ENCODE results near the gene ZBTB46. TPM values are rescaled to one million over a fixed set of nuclear protein-coding genes. Genes with fewer than 3 reads are reported as not detected.

The ZBTB46 gene
- total RNA-seq, 1 donor from 2014 or later = 52.2 TPM

DNA sequence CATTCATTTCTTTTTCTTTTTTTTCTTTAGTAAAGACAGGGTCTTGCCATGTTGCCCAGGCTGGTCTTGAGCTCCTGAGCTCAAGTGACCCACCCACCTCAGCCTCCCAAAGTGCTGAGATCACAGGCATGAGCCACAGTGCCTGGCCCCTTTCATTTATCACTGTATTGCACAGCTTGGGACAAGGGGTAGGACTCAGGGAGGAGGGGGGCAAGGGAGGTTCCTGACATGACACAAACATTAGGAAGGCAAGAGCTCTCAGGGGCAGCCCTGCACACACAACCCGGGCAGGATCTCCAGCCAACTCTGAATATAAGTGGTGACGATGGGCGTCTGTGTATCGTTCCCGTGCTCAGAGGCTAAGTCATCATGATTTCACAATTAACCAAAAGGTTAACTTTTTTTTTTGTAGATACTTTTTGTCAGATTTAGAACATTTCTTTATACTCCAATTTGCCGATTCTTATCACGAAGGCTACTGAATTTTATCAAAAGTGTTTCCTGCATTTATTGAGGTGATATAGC lies 71.6 kb downstream of the ZBTB46 start:
- Histone ChIP-seq H3K9ac (ENCODE audit: low read depth in 1 of 3, low read length in 3 of 3) (no peak overlapping the region), H3K36me3 (ENCODE audit: control insufficient read depth in 3 of 3, insufficient read depth in 3 of 3, low read length in 3 of 3) (peaks cover 0 to 5% (median 3%) of the 10 kb centered on the region in 3 donors), H3K27ac (ENCODE audit: low read depth, low read length) (no peak overlapping the region), H3K27me3 (ENCODE audit: control insufficient read depth in 3 of 3, insufficient read depth in 3 of 3, low read length in 3 of 3) (no peaks in the 10 kb centered on the region), H3K4me3 (ENCODE audit: low read length in 3 of 3) (no peak overlapping the region), H3K9me3 (ENCODE audit: control insufficient read depth in 3 of 3, low read length in 3 of 3) (no peaks in the 10 kb centered on the region), H3K4me1 (ENCODE audit: control insufficient read depth in 3 of 3, insufficient read depth in 3 of 3, low read length in 3 of 3) (no peaks in the 10 kb centered on the region)

DNA sequence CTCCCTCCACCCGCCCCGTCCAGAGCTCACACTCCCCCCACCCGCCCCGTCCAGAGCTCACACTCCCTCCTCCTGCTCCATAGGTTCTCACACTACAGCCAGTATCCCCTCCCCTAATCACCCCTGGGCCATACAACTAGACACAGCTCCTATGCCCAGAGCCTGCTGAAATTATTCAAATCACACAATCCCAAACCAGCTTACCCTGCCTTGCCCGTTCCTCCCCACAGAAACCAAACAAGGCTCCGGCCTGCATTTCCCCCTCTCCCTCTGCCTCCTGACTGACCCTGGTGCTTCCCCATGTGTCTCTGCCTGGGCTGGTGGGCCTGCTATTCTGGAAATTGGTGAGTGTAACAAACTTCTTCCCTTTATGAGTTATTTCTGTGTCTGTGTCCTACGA lies 72.9 kb downstream of the ZBTB46 start:
- H3K4me3 ChIP-seq (ENCODE audit: low read length in 3 of 3) = no peak overlapping the region
- no peak overlapping the region for H3K9ac ChIP-seq (ENCODE audit: low read depth in 1 of 3, low read length in 3 of 3)
- no peaks in the 10 kb centered on the region for H3K4me1 ChIP-seq (ENCODE audit: control insufficient read depth in 3 of 3, insufficient read depth in 3 of 3, low read length in 3 of 3)
- no peak overlapping the region for H3K27ac ChIP-seq (ENCODE audit: low read depth, low read length)
- H3K36me3 ChIP-seq (ENCODE audit: control insufficient read depth in 3 of 3, insufficient read depth in 3 of 3, low read length in 3 of 3) = peaks cover 0 to 2% (median 0%) of the 10 kb centered on the region in 3 donors
- no peaks in the 10 kb centered on the region for H3K27me3 ChIP-seq (ENCODE audit: control insufficient read depth in 3 of 3, insufficient read depth in 3 of 3, low read length in 3 of 3)
- no peaks in the 10 kb centered on the region for H3K9me3 ChIP-seq (ENCODE audit: control insufficient read depth in 3 of 3, low read length in 3 of 3)

DNA sequence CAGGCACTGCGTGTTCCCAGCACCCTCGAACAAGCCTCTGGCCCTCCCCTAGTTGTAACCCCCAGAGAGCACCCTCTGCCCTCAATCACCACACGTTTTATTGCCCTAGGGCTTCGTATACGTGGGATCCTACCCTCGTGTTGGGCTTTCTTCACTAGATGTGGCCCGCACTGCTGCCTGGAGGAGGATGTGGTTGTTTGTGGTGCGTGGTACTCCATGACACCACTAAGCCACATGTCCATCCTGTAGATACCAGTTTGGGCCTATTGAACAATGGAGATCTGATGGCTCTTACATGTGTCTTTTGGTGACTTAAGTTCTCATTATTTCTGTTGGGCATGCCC lies 74.4 kb downstream of the ZBTB46 start:
- no peak overlapping the region for H3K27ac ChIP-seq (ENCODE audit: low read depth, low read length)
- H3K4me1 ChIP-seq (ENCODE audit: control insufficient read depth in 3 of 3, insufficient read depth in 3 of 3, low read length in 3 of 3) = no peaks in the 10 kb centered on the region
- no peak overlapping the region for H3K9ac ChIP-seq (ENCODE audit: low read depth in 1 of 3, low read length in 3 of 3)
- peaks cover 0 to 2% (median 0%) of the 10 kb centered on the region in 3 donors for H3K36me3 ChIP-seq (ENCODE audit: control insufficient read depth in 3 of 3, insufficient read depth in 3 of 3, low read length in 3 of 3)
- H3K27me3 ChIP-seq (ENCODE audit: control insufficient read depth in 3 of 3, insufficient read depth in 3 of 3, low read length in 3 of 3) = no peaks in the 10 kb centered on the region
- no peak overlapping the region for H3K4me3 ChIP-seq (ENCODE audit: low read length in 3 of 3)
- H3K9me3 ChIP-seq (ENCODE audit: control insufficient read depth in 3 of 3, low read length in 3 of 3) = no peaks in the 10 kb centered on the region

DNA sequence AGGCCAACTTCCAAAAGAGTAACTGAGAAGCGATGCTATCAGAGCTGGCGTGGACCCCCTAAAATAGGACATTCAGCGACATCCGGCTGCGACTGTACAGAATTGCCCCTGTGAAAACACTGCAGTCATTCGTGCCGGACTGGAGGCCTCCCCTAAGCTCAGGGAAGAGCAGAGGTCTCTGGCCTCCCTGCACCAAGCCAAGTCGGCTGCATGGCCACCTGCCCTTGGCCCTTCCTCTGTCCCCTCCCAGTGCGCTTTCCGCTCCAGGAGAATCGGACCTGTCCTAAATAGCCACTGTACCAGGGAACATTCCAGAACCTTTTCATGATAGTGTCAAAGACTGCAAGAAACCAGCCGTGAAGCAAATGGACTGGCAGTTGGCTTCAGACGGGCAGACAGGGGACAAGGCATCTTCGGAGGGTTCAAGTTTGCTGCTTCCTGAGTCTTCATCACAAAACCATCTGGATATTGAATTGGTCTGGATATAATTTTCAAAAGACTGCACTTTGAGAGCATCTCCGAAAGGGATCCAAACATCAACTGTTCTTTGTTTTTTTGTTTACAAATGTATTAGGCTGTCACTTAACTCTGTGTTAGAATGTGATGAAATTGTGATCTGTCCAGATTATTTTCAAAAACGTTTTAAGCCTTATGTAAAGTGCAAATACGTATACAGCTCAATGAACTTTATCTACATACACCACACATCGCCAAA lies 75.0 kb downstream of the ZBTB46 start:
- no peaks in the 10 kb centered on the region for H3K27me3 ChIP-seq (ENCODE audit: control insufficient read depth in 3 of 3, insufficient read depth in 3 of 3, low read length in 3 of 3)
- no peak overlapping the region for H3K27ac ChIP-seq (ENCODE audit: low read depth, low read length)
- peaks cover 0 to 2% (median 0%) of the 10 kb centered on the region in 3 donors for H3K36me3 ChIP-seq (ENCODE audit: control insufficient read depth in 3 of 3, insufficient read depth in 3 of 3, low read length in 3 of 3)
- no peak overlapping the region for H3K9ac ChIP-seq (ENCODE audit: low read depth in 1 of 3, low read length in 3 of 3)
- no peaks in the 10 kb centered on the region for H3K4me1 ChIP-seq (ENCODE audit: control insufficient read depth in 3 of 3, insufficient read depth in 3 of 3, low read length in 3 of 3)
- no peaks in the 10 kb centered on the region for H3K9me3 ChIP-seq (ENCODE audit: control insufficient read depth in 3 of 3, low read length in 3 of 3)
- H3K4me3 ChIP-seq (ENCODE audit: low read length in 3 of 3) = no peak overlapping the region

DNA sequence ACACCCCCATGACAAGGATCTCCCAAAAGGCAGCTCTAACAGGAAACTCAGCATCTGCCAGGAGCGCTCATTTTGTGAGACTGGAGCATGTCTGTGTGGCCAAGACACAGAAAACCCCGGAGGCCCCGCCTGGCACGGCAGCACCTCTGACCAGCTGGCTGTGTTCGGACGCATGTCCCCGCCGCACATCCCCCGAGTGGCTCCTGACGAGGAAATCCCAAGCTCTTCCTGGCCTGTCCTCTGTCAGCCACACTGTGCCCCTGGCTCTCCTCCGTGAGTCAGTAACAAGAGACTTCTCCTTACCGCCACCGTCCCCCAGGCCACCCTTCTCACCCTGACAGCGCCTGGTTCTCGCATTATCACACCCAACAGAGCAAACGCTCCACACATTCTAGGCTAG lies 77.1 kb downstream of the ZBTB46 start:
- Histone ChIP-seq H3K9me3 (ENCODE audit: control insufficient read depth in 3 of 3, low read length in 3 of 3) (no peaks in the 10 kb centered on the region), H3K4me3 (ENCODE audit: low read length in 3 of 3) (no peak overlapping the region), H3K4me1 (ENCODE audit: control insufficient read depth in 3 of 3, insufficient read depth in 3 of 3, low read length in 3 of 3) (no peaks in the 10 kb centered on the region), H3K36me3 (ENCODE audit: control insufficient read depth in 3 of 3, insufficient read depth in 3 of 3, low read length in 3 of 3) (peaks cover 0 to 3% (median 0%) of the 10 kb centered on the region in 3 donors), H3K27ac (ENCODE audit: low read depth, low read length) (no peak overlapping the region), H3K9ac (ENCODE audit: low read depth in 1 of 3, low read length in 3 of 3) (no peak overlapping the region), H3K27me3 (ENCODE audit: control insufficient read depth in 3 of 3, insufficient read depth in 3 of 3, low read length in 3 of 3) (no peaks in the 10 kb centered on the region)

DNA sequence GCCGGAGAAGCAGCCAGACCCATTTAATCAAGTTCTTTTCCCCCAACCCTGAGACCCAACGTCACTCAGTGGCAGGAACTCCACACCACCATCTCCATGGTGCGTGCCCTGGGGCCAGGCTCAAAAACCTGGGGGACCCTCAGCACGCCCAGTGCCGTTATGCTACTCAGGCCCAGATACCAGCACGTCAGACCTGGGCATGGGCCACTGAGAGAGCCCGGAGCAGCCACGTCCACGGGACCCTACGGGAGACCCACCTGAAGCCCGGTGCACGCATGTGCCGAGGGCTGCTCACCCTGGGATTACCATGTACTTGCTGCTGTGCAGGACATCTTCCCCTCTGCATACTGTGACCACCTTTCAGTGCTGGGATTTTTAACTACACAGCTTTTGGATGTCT lies 77.7 kb downstream of the ZBTB46 start:
- Histone ChIP-seq H3K27me3 (ENCODE audit: control insufficient read depth in 3 of 3, insufficient read depth in 3 of 3, low read length in 3 of 3) (no peaks in the 10 kb centered on the region), H3K4me1 (ENCODE audit: control insufficient read depth in 3 of 3, insufficient read depth in 3 of 3, low read length in 3 of 3) (no peaks in the 10 kb centered on the region), H3K27ac (ENCODE audit: low read depth, low read length) (no peak overlapping the region), H3K9ac (ENCODE audit: low read depth in 1 of 3, low read length in 3 of 3) (no peak overlapping the region), H3K9me3 (ENCODE audit: control insufficient read depth in 3 of 3, low read length in 3 of 3) (no peaks in the 10 kb centered on the region), H3K36me3 (ENCODE audit: control insufficient read depth in 3 of 3, insufficient read depth in 3 of 3, low read length in 3 of 3) (peaks cover 0 to 3% (median 0%) of the 10 kb centered on the region in 3 donors), H3K4me3 (ENCODE audit: low read length in 3 of 3) (no peak overlapping the region)

DNA sequence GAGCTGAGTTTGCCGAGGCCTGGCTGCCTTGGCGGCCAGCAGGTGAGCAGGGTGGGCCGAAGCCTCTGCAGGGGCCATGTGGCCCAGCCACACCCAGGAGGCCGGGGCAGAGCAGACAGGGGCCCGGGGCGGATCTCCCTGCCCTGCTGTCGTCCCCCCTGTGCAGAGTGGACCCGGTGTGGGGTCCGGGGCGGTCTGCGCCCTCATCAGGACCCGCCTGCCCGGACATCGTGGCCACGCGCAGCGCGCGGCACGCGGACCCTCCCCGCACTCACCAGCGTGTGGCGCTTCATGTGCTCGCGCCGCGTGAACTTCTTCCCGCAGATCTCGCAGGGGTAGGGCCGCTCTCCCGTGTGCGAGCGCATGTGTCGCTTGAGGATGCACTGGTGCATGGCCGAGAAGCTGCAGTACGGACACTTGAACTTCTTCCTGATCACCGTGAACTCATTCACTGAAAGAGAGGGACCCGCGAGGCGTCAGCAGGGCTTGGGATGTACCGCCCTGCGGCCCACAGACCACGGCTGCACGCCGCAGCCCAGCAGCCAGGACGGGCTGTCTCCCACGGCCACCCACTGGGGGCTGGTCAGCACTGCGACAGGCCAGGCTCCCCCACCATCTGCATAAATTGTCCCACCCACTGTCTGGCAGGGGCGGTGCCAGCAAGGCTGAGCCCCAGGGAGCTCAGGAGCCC lies 78.5 kb downstream of the ZBTB46 start:
- H3K9me3 ChIP-seq (ENCODE audit: control insufficient read depth in 3 of 3, low read length in 3 of 3) = no peaks in the 10 kb centered on the region
- no peak overlapping the region for H3K27ac ChIP-seq (ENCODE audit: low read depth, low read length)
- no peak overlapping the region for H3K4me3 ChIP-seq (ENCODE audit: low read length in 3 of 3)
- no peaks in the 10 kb centered on the region for H3K27me3 ChIP-seq (ENCODE audit: control insufficient read depth in 3 of 3, insufficient read depth in 3 of 3, low read length in 3 of 3)
- no peak overlapping the region for H3K9ac ChIP-seq (ENCODE audit: low read depth in 1 of 3, low read length in 3 of 3)
- peaks cover 0 to 3% (median 0%) of the 10 kb centered on the region in 3 donors for H3K36me3 ChIP-seq (ENCODE audit: control insufficient read depth in 3 of 3, insufficient read depth in 3 of 3, low read length in 3 of 3)
- H3K4me1 ChIP-seq (ENCODE audit: control insufficient read depth in 3 of 3, insufficient read depth in 3 of 3, low read length in 3 of 3) = no peaks in the 10 kb centered on the region

DNA sequence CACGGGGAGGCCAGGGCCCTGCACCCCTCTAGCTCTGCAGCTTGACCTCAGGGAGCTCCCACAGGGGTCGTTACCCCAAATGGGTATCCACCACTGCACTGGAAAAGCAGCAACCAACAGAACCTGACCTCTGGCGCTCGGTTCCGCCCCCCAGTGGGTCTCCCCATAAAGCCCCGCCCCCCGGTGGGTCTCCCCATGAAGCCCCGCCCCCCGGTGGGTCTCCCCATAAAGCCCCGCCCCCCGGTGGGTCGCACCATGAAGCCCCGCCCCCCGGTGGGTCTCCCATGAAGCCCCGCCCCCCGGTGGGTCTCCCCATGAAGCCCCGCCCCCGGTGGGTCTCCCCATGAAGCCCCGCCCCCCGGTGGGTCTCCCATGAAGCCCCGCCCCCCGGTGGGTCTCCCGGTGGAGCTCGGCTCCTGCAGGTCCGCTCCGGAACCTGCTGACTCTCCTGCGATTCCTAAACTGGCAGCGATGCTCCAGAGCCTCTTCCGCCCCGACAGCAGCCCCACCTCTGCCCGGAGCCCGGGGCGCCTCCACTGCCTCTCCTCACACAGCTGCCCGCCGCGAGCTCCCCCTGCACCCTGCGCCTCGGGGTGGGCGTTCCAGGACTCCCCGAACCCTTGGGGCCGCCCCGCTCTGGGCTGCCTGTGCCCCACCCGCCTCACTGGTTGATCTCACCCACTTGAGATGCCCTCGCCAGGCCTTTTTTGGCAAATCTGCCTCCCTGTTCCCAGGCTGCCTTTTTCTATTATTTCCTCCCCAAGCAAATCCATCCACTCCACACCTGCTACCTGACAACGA lies 79.4 kb downstream of the ZBTB46 start:
- no peaks in the 10 kb centered on the region for H3K4me1 ChIP-seq (ENCODE audit: control insufficient read depth in 3 of 3, insufficient read depth in 3 of 3, low read length in 3 of 3)
- H3K9me3 ChIP-seq (ENCODE audit: control insufficient read depth in 3 of 3, low read length in 3 of 3) = no peaks in the 10 kb centered on the region
- H3K36me3 ChIP-seq (ENCODE audit: control insufficient read depth in 3 of 3, insufficient read depth in 3 of 3, low read length in 3 of 3) = peaks cover 0 to 2% (median 0%) of the 10 kb centered on the region in 3 donors
- no peak overlapping the region for H3K9ac ChIP-seq (ENCODE audit: low read depth in 1 of 3, low read length in 3 of 3)
- no peak overlapping the region for H3K27ac ChIP-seq (ENCODE audit: low read depth, low read length)
- H3K27me3 ChIP-seq (ENCODE audit: control insufficient read depth in 3 of 3, insufficient read depth in 3 of 3, low read length in 3 of 3) = no peaks in the 10 kb centered on the region
- no peak overlapping the region for H3K4me3 ChIP-seq (ENCODE audit: low read length in 3 of 3)

DNA sequence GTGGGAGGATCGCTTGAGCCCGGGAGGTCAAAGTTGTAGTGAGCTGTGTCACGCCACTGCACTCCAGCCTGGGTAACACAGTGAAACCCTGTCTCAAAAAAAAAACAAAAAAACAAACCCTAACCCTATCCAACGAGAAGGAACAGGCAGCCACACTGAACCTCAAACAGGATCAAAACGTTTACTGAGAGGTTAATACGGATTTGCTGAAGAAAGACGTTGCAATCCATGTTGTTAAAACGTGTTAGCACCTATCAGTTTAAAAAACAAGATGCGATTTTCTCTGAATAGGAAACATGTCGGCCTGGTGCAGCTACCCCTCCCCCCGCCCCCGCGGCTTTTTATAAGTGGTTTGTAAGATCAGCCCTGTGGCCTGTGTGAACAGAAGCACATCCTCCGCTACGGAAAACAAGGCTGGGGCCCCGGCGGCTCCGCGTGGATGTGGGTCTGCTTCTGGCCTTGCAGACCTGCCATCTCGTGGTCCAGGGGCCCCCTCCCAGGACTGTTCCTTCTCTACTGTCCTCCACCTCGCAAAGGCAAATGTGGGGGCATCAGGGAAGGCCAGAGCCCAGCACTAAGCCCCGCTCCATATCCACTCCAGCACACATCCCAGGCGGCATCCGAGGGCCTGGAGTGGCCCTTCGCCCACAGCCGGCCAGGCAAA lies 80.1 kb downstream of the ZBTB46 start:
- Histone ChIP-seq H3K4me1 (ENCODE audit: control insufficient read depth in 3 of 3, insufficient read depth in 3 of 3, low read length in 3 of 3) (no peaks in the 10 kb centered on the region), H3K27ac (ENCODE audit: low read depth, low read length) (no peak overlapping the region), H3K36me3 (ENCODE audit: control insufficient read depth in 3 of 3, insufficient read depth in 3 of 3, low read length in 3 of 3) (peaks cover 0 to 2% (median 0%) of the 10 kb centered on the region in 3 donors), H3K4me3 (ENCODE audit: low read length in 3 of 3) (no peak overlapping the region), H3K9ac (ENCODE audit: low read depth in 1 of 3, low read length in 3 of 3) (no peak overlapping the region), H3K27me3 (ENCODE audit: control insufficient read depth in 3 of 3, insufficient read depth in 3 of 3, low read length in 3 of 3) (no peaks in the 10 kb centered on the region), H3K9me3 (ENCODE audit: control insufficient read depth in 3 of 3, low read length in 3 of 3) (no peaks in the 10 kb centered on the region)
